Hepatocyte (in vitro differentiated cells): ENCODE data around the gene ZCCHC24. TPM values are rescaled to one million over a fixed set of nuclear protein-coding genes. Genes with fewer than 3 reads are reported as not detected.

Source experiments
- DNase-seq: peaks from one replicate; pipeline ENCODE4 v3.0.0-alpha.2; 2016; ENCODE audit warnings: low spot score
- H2AFZ ChIP-seq: fragments of 200-600 bp; sonication (generic); 2 replicates; pipeline ENCODE4 v1.6.0; 2016; ENCODE audit warnings: antibody characterized with exemption, mild to moderate bottlenecking
- H3K27ac ChIP-seq: fragments of 200-600 bp; sonication (generic); 2 replicates; pipeline ENCODE4 v1.5.1; 2016; ENCODE audit warnings: mild to moderate bottlenecking
- H3K27me3 ChIP-seq: fragments of 200-600 bp; sonication (generic); 2 replicates; pipeline ENCODE4 v1.6.1; 2016
- H3K36me3 ChIP-seq: fragments of 200-600 bp; sonication (generic); replicated peaks from 2 replicates; pipeline ENCODE4 v1.5.1; 2016; ENCODE audit warnings: low read depth; ENCODE audit not compliant: insufficient read depth
- H3K4me1 ChIP-seq: fragments of 200-600 bp; sonication (generic); 2 replicates; pipeline ENCODE4 v1.5.1; 2016; ENCODE audit warnings: mild to moderate bottlenecking, moderate library complexity; ENCODE audit not compliant: insufficient read depth
- H3K4me2 ChIP-seq: fragments of 200-600 bp; sonication (generic); 2 replicates; pipeline ENCODE4 v1.6.0; 2016
- H3K4me3 ChIP-seq: fragments of 200-600 bp; sonication (generic); 2 replicates; pipeline ENCODE4 v1.5.1; 2016; ENCODE audit warnings: mild to moderate bottlenecking
- H3K79me2 ChIP-seq: fragments of 200-600 bp; sonication (generic); 2 replicates; pipeline ENCODE4 v1.6.0; 2017; ENCODE audit warnings: mild to moderate bottlenecking
- H3K9me2 ChIP-seq: fragments of 200-600 bp; sonication (generic); replicated peaks from 2 replicates; pipeline ENCODE4 v1.6.0; 2017; ENCODE audit warnings: mild to moderate bottlenecking; ENCODE audit not compliant: insufficient read depth
- H3K9me3 ChIP-seq: fragments of 200-600 bp; sonication (generic); 2 replicates; pipeline ENCODE4 v1.5.1; 2016; ENCODE audit warnings: low read depth, mild to moderate bottlenecking
- H4K20me1 ChIP-seq: fragments of 200-600 bp; sonication (generic); 2 replicates; pipeline ENCODE4 v1.6.0; 2016; ENCODE audit warnings: mild to moderate bottlenecking; ENCODE audit not compliant: insufficient read depth, poor library complexity, severe bottlenecking
- CTCF ChIP-seq: fragments of 200-600 bp; sonication (generic); IDR thresholded peaks from 2 replicates; pipeline ENCODE4 v1.5.1; 2016; ENCODE audit warnings: antibody characterized with exemption, mild to moderate bottlenecking; ENCODE audit not compliant: poor library complexity
- EZH2 ChIP-seq: fragments of 200-600 bp; sonication (generic); IDR thresholded peaks from 2 replicates; pipeline ENCODE4 v1.6.1; 2016; ENCODE audit warnings: antibody characterized with exemption, mild to moderate bottlenecking, borderline replicate concordance
- EZH2phosphoT487 ChIP-seq: fragments of 200-600 bp; sonication (generic); IDR thresholded peaks from one replicate; pipeline ENCODE4 v1.6.1; 2018; ENCODE audit warnings: antibody characterized with exemption, mild to moderate bottlenecking, low read depth, moderate library complexity; ENCODE audit not compliant: unreplicated experiment, severe bottlenecking
- WGBS: methylation state at CpG from one replicate; pipeline ENCODE4 v1.1.6; 2016; ENCODE audit warnings: low lambda C conversion rate; ENCODE audit errors: missing lambda C conversion rate; 5-methylcytosine and 5-hydroxymethylcytosine counted together
- polyA plus RNA-seq: library from polyadenylated mRNA; unstranded; fragments of >200 nt; fragmentation: Nextera tagmentation; extraction: Ambion mirVana; gene quantifications from 2 replicates; pipeline ENCODE4 v1.2.1, GENCODE V29; 2016
- total RNA-seq: library from RNA; depleted of rRNA; stranded (reverse); fragments of >200 nt; gene quantifications from 2 replicates; pipeline ENCODE4 v1.2.3, GENCODE V29; 2014

The ZCCHC24 gene
- total and polyA plus RNA-seq, 2 experiments from 2014 or later, result 20.1 to 20.6 TPM

GRCh38 chr10:79398642-79399041 lies 46.8 kb downstream of the ZCCHC24 start:
- Histone ChIP-seq H3K27me3 (no peaks in the 10 kb centered on the region), H3K4me2 (peak overlapping the region; percentile 44), H4K20me1 (no peaks in the 10 kb centered on the region), H3K27ac (peak overlapping the region; percentile 93), H3K4me3 (no peak overlapping the region), H3K9me2 (no peaks in the 10 kb centered on the region), H3K79me2 (peaks cover 34% of the 10 kb centered on the region), H3K4me1 (peaks cover 64% of the 10 kb centered on the region), H3K36me3 (no peaks in the 10 kb centered on the region), H2AFZ (no peak overlapping the region), H3K9me3 (no peaks in the 10 kb centered on the region)
- TF ChIP-seq EZH2phosphoT487, result no peak
- no peak for TF ChIP-seq EZH2
- TF ChIP-seq CTCF, result no peak
- WGBS, result 94% methylated on average over 4 of the region's 4 CpGs
- no peak for DNase-seq

GRCh38 chr10:79397575-79398303 lies 47.7 kb downstream of the ZCCHC24 start:
- Histone ChIP-seq H2AFZ (no peak overlapping the region), H4K20me1 (no peaks in the 10 kb centered on the region), H3K4me1 (peaks cover 55% of the 10 kb centered on the region), H3K9me3 (no peaks in the 10 kb centered on the region), H3K27ac (peak overlapping the region; percentile 93), H3K27me3 (no peaks in the 10 kb centered on the region), H3K36me3 (no peaks in the 10 kb centered on the region), H3K9me2 (no peaks in the 10 kb centered on the region), H3K79me2 (peaks cover 29% of the 10 kb centered on the region), H3K4me2 (peak overlapping the region; percentile 44), H3K4me3 (no peak overlapping the region)
- no peak for TF ChIP-seq EZH2
- no peak for TF ChIP-seq CTCF
- TF ChIP-seq EZH2phosphoT487, result no peak
- DNase-seq, result peak; percentile 62
- 49% methylated on average over 17 of the region's 17 CpGs for WGBS

- H3K79me2 ChIP-seq, result peaks cover 23% of the 10 kb centered on the region
- no peaks in the 10 kb centered on the region for H3K27me3 ChIP-seq
- DNase-seq, result no peak
- H3K4me1 ChIP-seq, result peaks cover 49% of the 10 kb centered on the region
- H3K9me2 ChIP-seq, result no peaks in the 10 kb centered on the region
- H4K20me1 ChIP-seq, result no peaks in the 10 kb centered on the region
- H3K9me3 ChIP-seq, result no peaks in the 10 kb centered on the region
- H3K4me2 ChIP-seq, result no peak overlapping the region
- no peak overlapping the region for H2AFZ ChIP-seq
- 78% methylated on average over 6 of the region's 6 CpGs for whole genome bisulfite sequencing
- H3K36me3 ChIP-seq, result no peaks in the 10 kb centered on the region
- H3K27ac ChIP-seq, result peak overlapping the region; percentile 93
- no peak for TF ChIP-seq CTCF
- no peak for TF ChIP-seq EZH2phosphoT487
- TF ChIP-seq EZH2, result no peak
- H3K4me3 ChIP-seq, result no peak overlapping the region
Measured at GRCh38 chr10:79397051-79397450, 48.4 kb downstream of the ZCCHC24 start.
